Ishikawa (cell line): ENCODE measurements around the gene PROX2.

Source experiments
- CEBPB ChIP-seq: IDR thresholded peaks from 2 replicates; pipeline ENCODE4 v1.6.1; 2012
- CREB1 ChIP-seq: IDR thresholded peaks from 2 replicates; pipeline ENCODE4 v1.6.1; 2012; ENCODE audit warnings: low read depth
- EGR1 ChIP-seq: IDR thresholded peaks from 2 replicates; pipeline ENCODE4 v1.6.1; 2012
- EP300 ChIP-seq: IDR thresholded peaks from 2 replicates; pipeline ENCODE4 v1.6.1; 2012; ENCODE audit warnings: borderline replicate concordance
- FOXM1 ChIP-seq: IDR thresholded peaks from 2 replicates; pipeline ENCODE4 v1.6.1; 2012; ENCODE audit warnings: low read depth, borderline replicate concordance
- NFIC ChIP-seq: IDR thresholded peaks from 2 replicates; pipeline ENCODE4 v1.6.1; 2012
- RAD21 ChIP-seq: IDR thresholded peaks from 2 replicates; pipeline ENCODE4 v1.6.1; 2012; ENCODE audit warnings: low read depth
- REST ChIP-seq: IDR thresholded peaks from 2 replicates; pipeline ENCODE4 v1.6.1; 2012; ENCODE audit warnings: low read depth, mild to moderate bottlenecking
- TAF1 ChIP-seq: IDR thresholded peaks from 2 replicates; pipeline ENCODE4 v1.6.1; 2012; ENCODE audit warnings: low read depth, mild to moderate bottlenecking
- TCF12 ChIP-seq: IDR thresholded peaks from 2 replicates; pipeline ENCODE4 v1.6.1; 2012; ENCODE audit warnings: low read depth
- TEAD4 ChIP-seq: IDR thresholded peaks from 2 replicates; pipeline ENCODE4 v1.6.1; 2012
- USF1 ChIP-seq: IDR thresholded peaks from 2 replicates; pipeline ENCODE4 v1.6.1; 2012
- YY1 ChIP-seq: IDR thresholded peaks from 2 replicates; pipeline ENCODE4 v1.6.1; 2012; ENCODE audit warnings: low read depth
- ZBTB7A ChIP-seq: IDR thresholded peaks from 2 replicates; pipeline ENCODE4 v1.6.1; 2012; ENCODE audit warnings: low read depth
- TF ChIP-seq, protein P1 (sequence below): IDR thresholded peaks from 2 replicates; pipeline ENCODE4 v1.6.1; 2012

Gene PROX2

DNA sequence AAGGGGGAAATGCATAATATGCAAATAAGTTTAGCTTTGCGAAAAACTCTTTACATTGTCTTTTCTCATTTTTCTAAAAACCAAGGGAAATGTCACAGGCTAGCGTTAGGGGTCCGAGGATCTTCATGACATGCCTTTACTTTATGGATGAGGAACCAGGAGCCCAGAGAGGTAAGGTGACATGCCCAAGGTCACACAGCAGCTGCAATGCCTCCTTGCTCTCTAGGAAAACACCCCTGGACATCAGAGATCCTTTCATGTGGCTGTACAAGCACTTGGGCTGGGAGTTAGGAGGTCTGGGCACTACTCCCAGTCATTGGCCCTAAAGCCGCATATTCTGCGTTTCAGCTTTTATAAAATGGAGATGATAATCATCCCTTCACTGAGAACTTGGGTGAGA is 741 bp downstream of the PROX2 start:
- TF ChIP-seq CREB1 (no peak), ZBTB7A (no peak)

GRCh38 chr14:74871819-74872218 is 4.1 kb downstream of the PROX2 start:
- no peak for TF ChIP-seq CREB1
- no peak for TF ChIP-seq ZBTB7A

- TF ChIP-seq REST: no peak
- no peak for TF ChIP-seq EP300
- no peak for TF ChIP-seq USF1
- TF ChIP-seq FOXM1: no peak
- TF ChIP-seq EGR1: no peak
- no peak for TF ChIP-seq NFIC
- TF ChIP-seq, protein P1, sequence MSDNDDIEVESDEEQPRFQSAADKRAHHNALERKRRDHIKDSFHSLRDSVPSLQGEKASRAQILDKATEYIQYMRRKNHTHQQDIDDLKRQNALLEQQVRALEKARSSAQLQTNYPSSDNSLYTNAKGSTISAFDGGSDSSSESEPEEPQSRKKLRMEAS: no peak
- TF ChIP-seq YY1: no peak
- TF ChIP-seq ZBTB7A: no peak
- no peak for TF ChIP-seq TCF12
- no peak for TF ChIP-seq CEBPB
- TF ChIP-seq CREB1: no peak
- no peak for TF ChIP-seq RAD21
- no peak for TF ChIP-seq TAF1
- TF ChIP-seq TEAD4: no peak
These were observed 7.2 kb downstream of the PROX2 start for GRCh38 chr14:74868739-74869138.

GRCh38 chr14:74867673-74868072 is 8.3 kb downstream of the PROX2 start:
- TF ChIP-seq TAF1 (no peak), RAD21 (no peak), CREB1 (no peak), TEAD4 (no peak), FOXM1 (no peak), TCF12 (no peak), EP300 (no peak), USF1 (no peak), EGR1 (no peak)

GRCh38 chr14:74866708-74867389 is 9.1 kb downstream of the PROX2 start:
- TF ChIP-seq TAF1 (no peak), TEAD4 (no peak), FOXM1 (no peak), YY1 (no peak), TCF12 (no peak), NFIC (no peak), CEBPB (no peak), REST (no peak), CREB1 (no peak), EP300 (no peak), ZBTB7A (no peak), USF1 (no peak)
- TF ChIP-seq, protein P1: no peak

- no peak for TF ChIP-seq REST
- no peak for TF ChIP-seq EP300
- TF ChIP-seq NFIC: no peak
- TF ChIP-seq YY1: no peak
- no peak for TF ChIP-seq ZBTB7A
- TF ChIP-seq CEBPB: no peak
- no peak for TF ChIP-seq USF1
- no peak for TF ChIP-seq TAF1
- TF ChIP-seq TEAD4: no peak
- no peak for TF ChIP-seq CREB1
- TF ChIP-seq TCF12: no peak
- TF ChIP-seq EGR1: no peak
These were observed 10.8 kb downstream of the PROX2 start for GRCh38 chr14:74865156-74865555.
